Transverse colon (tissue), 4 donors: ENCODE measurements around the gene RPL37. TPM values are rescaled to one million over a fixed set of nuclear protein-coding genes. Genes with fewer than 3 reads are reported as not detected.

Experiments used
- DNase-seq: peaks from one replicate; pipeline ENCODE4 v3.0.0-alpha.2; 2019
- H3K27ac ChIP-seq, 4 donors: fragments of 200-600 bp; sonication (generic); 2 replicates each; pipeline ENCODE4 v1.5.1; 2016 to 2018; ENCODE audit warnings: inconsistent platforms in 4 of 4
- H3K27me3 ChIP-seq: fragments of 200-600 bp; sonication (generic); 2 replicates; pipeline ENCODE4 v1.5.1; 2017; ENCODE audit warnings: inconsistent platforms
- H3K36me3 ChIP-seq, 4 donors: fragments of 200-600 bp; sonication (generic); 2 replicates each; pipeline ENCODE4 v1.5.1; 2017 to 2019; ENCODE audit warnings: inconsistent platforms in 4 of 4
- H3K4me1 ChIP-seq, 4 donors: fragments of 200-600 bp; sonication (generic); 2 replicates each; pipeline ENCODE4 v1.5.1; 2017 to 2020; ENCODE audit warnings: inconsistent platforms in 4 of 4
- H3K4me3 ChIP-seq, 4 donors: fragments of 200-600 bp; sonication (generic); 1 replicate in 1 of 4; 2 replicates in 3 of 4; pipeline versions ENCODE4 v1.5.1 to v1.6.1; 2017 to 2019; ENCODE audit warnings: inconsistent platforms in 4 of 4
- H3K9me3 ChIP-seq, 2 donors: fragments of 200-600 bp; sonication (generic); 2 replicates each; pipeline ENCODE4 v1.5.1; 2017 to 2019; ENCODE audit warnings: inconsistent platforms in 2 of 2
- EP300 ChIP-seq: sonication (generic); formaldehyde crosslinking; IDR thresholded peaks from one replicate; pipeline ENCODE4 v1.6.1; 2017; ENCODE audit warnings: antibody characterized with exemption, low read depth
- POLR2A ChIP-seq: fragments of 450-650 bp; IDR thresholded peaks from one replicate; pipeline ENCODE4 v1.6.1; 2016; ENCODE audit warnings: antibody characterized with exemption, mild to moderate bottlenecking, moderate library complexity
- POLR2AphosphoS5 ChIP-seq, 3 donors: sonication (generic); formaldehyde crosslinking; IDR thresholded peaks; one replicate each; pipeline ENCODE4 v1.6.1; 2016; ENCODE audit warnings: antibody characterized with exemption in 3 of 3
- WGBS, 2 donors: methylation state at CpG; one replicate each; pipeline ENCODE4 v1.1.5; 2018; ENCODE audit warnings: low coverage in 1 of 2; 5-methylcytosine and 5-hydroxymethylcytosine counted together
- in situ Hi-C, 4 donors: fragments of 200-750 bp; cut with MboI; loops; one replicate each; pipeline versions ENCODE4 v1.15.0 to v1.15.1; 2017; ENCODE audit warnings: low sequenced_read_pairs in 3 of 4, low pct_ligation_motif_present in 1 of 4, low pct_unique_long_range_greater_than_20kb in 1 of 4
- intact Hi-C: fragments of 100-400 bp; cut with DNase I; formaldehyde crosslinking; loops from one replicate; pipeline ENCODE4 v1.15.1; 2023; ENCODE audit warnings: low total_unique reads
- total RNA-seq, 4 donors: library from RNA; depleted of rRNA; stranded (reverse); fragments of >200 nt; gene quantifications; one replicate each; pipeline ENCODE4 v1.1.0, GENCODE V29; 2016
- TF ChIP-seq, protein P1 (sequence below), 5 experiments: fragments of 200-600 bp in 3 of 5; fragments of 450-650 bp in 2 of 5; sonication (generic) in 3 of 5; IDR thresholded peaks; 1 replicate in 2 of 5; 2 replicates in 3 of 5; pipeline ENCODE4 v1.5.1; 2016 to 2017; ENCODE audit warnings: antibody characterized with exemption in 5 of 5, inconsistent platforms in 3 of 5, mild to moderate bottlenecking in 2 of 5, moderate library complexity in 1 of 5

Gene RPL37
- total RNA-seq, 4 donors from 2014 or later: 15.1 to 157 (median 90.5) TPM

DNA sequence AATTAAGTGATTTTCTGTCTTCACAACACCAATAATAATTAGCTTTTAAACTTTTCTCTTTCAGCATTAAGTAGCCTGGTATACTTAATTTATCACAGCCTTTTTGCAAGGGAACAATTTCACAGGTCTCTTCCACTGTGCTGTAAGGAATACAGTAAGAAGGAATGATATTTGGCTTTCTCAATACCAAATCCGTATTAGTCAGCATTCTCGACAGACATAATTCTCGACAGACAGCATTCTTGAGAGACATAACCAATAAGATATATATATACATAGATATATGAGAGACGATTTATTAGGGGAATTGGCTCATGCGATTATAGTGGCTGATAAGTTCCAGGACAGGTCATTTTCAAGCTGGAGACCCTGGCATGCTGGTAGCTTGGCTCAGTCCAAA lies 54.8 kb downstream of the RPL37 start:
- H3K36me3 ChIP-seq: no peaks in the 10 kb centered on the region
- no peak overlapping the region for H3K4me3 ChIP-seq
- intact Hi-C loops: no loop called here
- H3K4me1 ChIP-seq: peaks cover 0 to 63% (median 46%) of the 10 kb centered on the region in 4 donors
- no peaks in the 10 kb centered on the region for H3K9me3 ChIP-seq
- no peak for DNase-seq
- H3K27me3 ChIP-seq: no peaks in the 10 kb centered on the region
- in situ Hi-C loops: no loop called here
- whole genome bisulfite sequencing, 2 donors: 75 to 88% methylated on average over 4 to 5 of the region's 5 CpGs
- H3K27ac ChIP-seq: no peak overlapping the region
- TF ChIP-seq POLR2AphosphoS5 (IDR thresholded peaks at IDR 0.05): no peak

GRCh38 chr5:40779561-40779960 lies 55.5 kb downstream of the RPL37 start:
- Histone ChIP-seq H3K27ac (no peak overlapping the region), H3K4me3 (no peak overlapping the region), H3K27me3 (no peaks in the 10 kb centered on the region), H3K36me3 (peaks cover 0 to 2% (median 0%) of the 10 kb centered on the region in 4 donors), H3K4me1 (peaks cover 0 to 63% (median 41%) of the 10 kb centered on the region in 4 donors), H3K9me3 (no peaks in the 10 kb centered on the region)
- intact Hi-C loops: no loop called here
- no peak for TF ChIP-seq POLR2AphosphoS5 (IDR thresholded peaks at IDR 0.05)
- TF ChIP-seq, protein P1, sequence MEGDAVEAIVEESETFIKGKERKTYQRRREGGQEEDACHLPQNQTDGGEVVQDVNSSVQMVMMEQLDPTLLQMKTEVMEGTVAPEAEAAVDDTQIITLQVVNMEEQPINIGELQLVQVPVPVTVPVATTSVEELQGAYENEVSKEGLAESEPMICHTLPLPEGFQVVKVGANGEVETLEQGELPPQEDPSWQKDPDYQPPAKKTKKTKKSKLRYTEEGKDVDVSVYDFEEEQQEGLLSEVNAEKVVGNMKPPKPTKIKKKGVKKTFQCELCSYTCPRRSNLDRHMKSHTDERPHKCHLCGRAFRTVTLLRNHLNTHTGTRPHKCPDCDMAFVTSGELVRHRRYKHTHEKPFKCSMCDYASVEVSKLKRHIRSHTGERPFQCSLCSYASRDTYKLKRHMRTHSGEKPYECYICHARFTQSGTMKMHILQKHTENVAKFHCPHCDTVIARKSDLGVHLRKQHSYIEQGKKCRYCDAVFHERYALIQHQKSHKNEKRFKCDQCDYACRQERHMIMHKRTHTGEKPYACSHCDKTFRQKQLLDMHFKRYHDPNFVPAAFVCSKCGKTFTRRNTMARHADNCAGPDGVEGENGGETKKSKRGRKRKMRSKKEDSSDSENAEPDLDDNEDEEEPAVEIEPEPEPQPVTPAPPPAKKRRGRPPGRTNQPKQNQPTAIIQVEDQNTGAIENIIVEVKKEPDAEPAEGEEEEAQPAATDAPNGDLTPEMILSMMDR (IDR thresholded peaks at IDR 0.05): no peak
- in situ Hi-C loops: no loop called here
- no peak for DNase-seq
- WGBS, 2 donors: 97 to 100% methylated on average over 6 of the region's 6 CpGs

DNA sequence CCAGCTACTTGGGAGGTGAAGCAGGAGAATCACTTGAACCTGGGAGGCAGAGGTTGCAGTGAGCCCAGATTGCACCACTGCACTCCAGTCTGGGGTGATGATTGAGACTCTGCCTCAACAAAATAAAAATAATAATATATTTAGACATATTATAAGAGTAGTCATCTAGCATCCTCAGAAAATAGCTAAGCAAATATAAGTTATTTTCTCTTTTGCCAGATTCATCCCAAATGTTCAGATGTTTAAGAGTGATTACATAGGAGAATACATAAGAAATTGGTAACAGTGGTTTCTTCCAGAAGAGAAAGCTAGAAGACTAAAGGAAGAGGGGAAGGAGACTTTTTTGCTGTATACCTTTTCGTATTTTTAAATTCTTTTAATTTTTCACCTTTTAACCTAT lies 56.9 kb downstream of the RPL37 start:
- intact Hi-C loops: no loop called here
- WGBS, 2 donors: 87 to 96% methylated on average over 1 of the region's 1 CpG

DNA sequence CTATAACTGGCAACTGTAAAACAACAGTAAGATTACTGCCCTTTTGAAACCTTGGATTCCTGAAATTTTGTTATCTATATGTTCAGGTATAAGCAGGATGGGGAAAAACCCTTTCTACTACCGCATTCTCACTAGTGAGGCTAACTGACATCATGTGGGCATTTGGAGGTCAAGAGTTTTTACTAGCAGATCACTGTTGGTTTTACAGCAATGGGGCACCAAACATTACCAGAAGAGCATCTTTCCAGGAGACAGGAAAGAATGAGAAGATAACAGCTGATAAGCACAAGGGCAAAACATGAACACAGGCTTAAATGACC lies 58.4 kb downstream of the RPL37 start:
- Histone ChIP-seq H3K27me3 (no peaks in the 10 kb centered on the region), H3K4me1 (peaks cover 0 to 35% (median 21%) of the 10 kb centered on the region in 4 donors), H3K36me3 (peaks cover 0 to 21% (median 4%) of the 10 kb centered on the region in 4 donors), H3K4me3 (no peak overlapping the region), H3K27ac (peak overlapping the region; percentile 32 to 75 (median 73)), H3K9me3 (no peaks in the 10 kb centered on the region)
- no peak for TF ChIP-seq POLR2A
- TF ChIP-seq EP300: no peak
- TF ChIP-seq, protein P1 (IDR thresholded peaks at IDR 0.05): no peak
- no peak for TF ChIP-seq POLR2AphosphoS5 (IDR thresholded peaks at IDR 0.05)
- DNase-seq: no peak
- intact Hi-C loops: no loop called here
- 47 to 67% methylated on average over 1 of the region's 1 CpG for WGBS, 2 donors
- in situ Hi-C loops: no loop called here

More for the DNA sequence above, 56.9 kb downstream of the RPL37 start:
- in situ Hi-C loops: no loop called here
- no peak for DNase-seq
- TF ChIP-seq POLR2AphosphoS5 (IDR thresholded peaks at IDR 0.05): no peak
- TF ChIP-seq, protein P1 (IDR thresholded peaks at IDR 0.05): no peak
- no peak for TF ChIP-seq EP300
- no peak for TF ChIP-seq POLR2A
- Histone ChIP-seq H3K36me3 (peaks cover 0 to 13% (median 3%) of the 10 kb centered on the region in 4 donors), H3K4me1 (peaks cover 0 to 50% (median 31%) of the 10 kb centered on the region in 4 donors), H3K9me3 (no peaks in the 10 kb centered on the region), H3K27ac (no peak overlapping the region), H3K4me3 (no peak overlapping the region), H3K27me3 (no peaks in the 10 kb centered on the region)
